SKM-1 (cell line): ENCODE measurements around the gene NOTCH4.

Source experiments
- DNase-seq: peaks from one replicate; lab custom pipeline; 2025; ENCODE audit not compliant: unreplicated experiment; lab: John Stamatoyannopoulos, UW

The NOTCH4 gene

DNA sequence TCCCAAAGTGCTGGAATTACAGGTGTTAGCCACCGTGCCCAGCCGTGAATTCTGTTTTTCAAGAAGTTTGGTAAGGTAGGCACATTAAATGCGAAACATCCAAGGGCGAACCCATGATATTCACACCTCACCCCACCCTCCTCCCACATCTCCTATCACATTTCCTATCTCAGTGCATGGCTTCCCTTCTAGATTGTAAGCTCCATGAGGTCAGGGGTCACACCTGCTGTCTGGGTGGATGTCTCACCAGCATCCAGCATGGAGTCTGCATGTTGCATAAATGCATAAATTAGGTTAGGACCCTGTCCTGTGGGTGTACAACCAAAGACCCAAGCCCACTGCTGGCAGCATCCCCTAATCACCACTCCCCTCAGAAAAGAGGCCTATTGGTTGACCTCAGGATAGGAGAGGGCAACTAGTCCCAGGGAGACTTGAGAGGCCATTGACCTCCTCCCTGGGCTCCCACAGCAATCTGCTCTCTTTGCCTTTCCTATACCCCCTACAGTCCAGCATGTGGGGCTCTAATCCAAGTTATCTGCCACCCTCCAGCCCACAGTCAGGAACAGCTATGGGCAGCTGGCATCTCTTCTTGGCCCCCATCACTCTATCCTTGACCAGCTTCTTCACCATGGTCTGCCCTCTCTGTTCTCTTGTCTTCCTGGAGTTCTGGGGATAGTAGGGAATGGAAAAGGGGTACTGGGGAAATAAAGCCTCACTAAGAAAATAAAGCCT is 76.3 kb downstream of the NOTCH4 start:
- no peak for DNase-seq

- DNase-seq, result no peak
Observed at GRCh38 chr6:32146687-32147086, 77.2 kb downstream of the NOTCH4 start.

- DNase-seq, result no peak
Observed at GRCh38 chr6:32146287-32146686, 77.6 kb downstream of the NOTCH4 start.
